ENCODE data around the gene KBTBD3.

GRCh38 chr11:106077609-106078455, 685 bp upstream of the KBTBD3 start, which contains the start of gene AASDHPPT:
- no peak for TF ChIP-seq CTCF (conservative IDR thresholded peaks at IDR 0.05)
- no peak for TF ChIP-seq EZH2 (IDR thresholded peaks at IDR 0.05; ENCODE audit: low read depth)

All from PC-9 (cell line).